GM12891 (cell line): ENCODE measurements around the gene ZFP36.

Experiments
- POLR2A ChIP-seq: IDR thresholded peaks from 2 replicates; pipeline ENCODE4 v1.6.1; 2011; ENCODE audit warnings: low read depth, low read length, control low read depth
- POLR2AphosphoS5 ChIP-seq: IDR thresholded peaks from 2 replicates; pipeline ENCODE4 v1.6.1; 2011; ENCODE audit warnings: low read depth, low read length, control low read depth
- TAF1 ChIP-seq: IDR thresholded peaks from 2 replicates; pipeline ENCODE4 v1.6.1; 2011; ENCODE audit warnings: low read depth, low read length, control low read depth

DNA sequence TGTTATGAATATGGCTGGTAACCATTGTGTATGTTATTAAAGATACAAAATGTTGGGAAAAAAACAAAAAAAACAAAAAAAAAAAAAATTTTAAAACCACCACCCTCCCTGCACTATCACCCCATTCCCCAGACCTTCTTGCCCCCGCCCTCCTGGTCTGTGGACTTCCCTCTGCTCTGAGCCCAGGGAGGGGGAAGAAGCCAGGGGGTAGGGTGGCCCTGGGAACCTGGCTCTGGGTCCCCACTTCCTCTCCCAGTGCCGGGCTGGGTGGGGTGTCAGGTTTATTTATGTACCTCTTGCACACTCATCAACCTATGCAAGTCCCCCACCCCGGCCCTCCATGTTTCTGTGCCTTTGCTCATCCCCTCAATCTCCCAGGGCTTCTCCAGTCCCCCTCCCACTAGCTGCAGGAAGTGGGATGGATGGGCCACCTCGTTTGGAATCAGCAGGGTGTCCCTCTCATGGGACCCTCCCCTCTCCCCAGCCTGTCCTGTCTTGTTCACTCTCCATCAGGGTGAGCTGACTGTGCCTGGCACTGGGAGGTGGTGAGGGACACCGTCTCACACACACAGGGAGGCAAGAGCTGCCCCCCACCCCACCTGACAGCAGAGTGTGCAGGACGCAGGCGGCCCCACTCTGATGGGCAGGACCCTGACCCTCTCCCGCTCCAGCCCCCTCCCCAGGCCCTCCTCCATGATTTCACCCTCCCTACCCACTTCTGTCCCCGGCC is 21.6 kb upstream of the ZFP36 start:
- no peak for TF ChIP-seq POLR2A
- no peak for TF ChIP-seq TAF1
- TF ChIP-seq POLR2AphosphoS5: no peak
